Stimulated activated CD8-positive, alpha-beta memory T cell treated with anti-CD3 and anti-CD28 coated beads, Interleukin-4, amount 100 ng/mL, for 48 hours (primary cell): ENCODE measurements around the gene MED27.
A peak's percentile ranks its signal among the peaks of the same experiment; 100 is the strongest.

Experiments used
- DNase-seq: peaks from one replicate; pipeline ENCODE4 v3.0.0-alpha.2; 2020

Gene MED27

GRCh38 chr9:131912671-131913070, 167.0 kb downstream of the MED27 start:
- DNase-seq: no peak

GRCh38 chr9:131912069-131912468, 167.6 kb downstream of the MED27 start:
- DNase-seq: no peak

- no peak for DNase-seq
Observed at GRCh38 chr9:131910572-131910971, 169.1 kb downstream of the MED27 start.

GRCh38 chr9:131905144-131905543, 174.5 kb downstream of the MED27 start:
- DNase-seq: no peak

- DNase-seq: no peak
Observed at GRCh38 chr9:131899296-131900228, 180.1 kb downstream of the MED27 start.

- DNase-seq: no peak
Observed at GRCh38 chr9:131892902-131893500, 186.7 kb downstream of the MED27 start.

GRCh38 chr9:131892162-131892707, 187.4 kb downstream of the MED27 start:
- DNase-seq: no peak

GRCh38 chr9:131891598-131891997, 188.1 kb downstream of the MED27 start:
- no peak for DNase-seq

GRCh38 chr9:131889437-131890251, 190.0 kb downstream of the MED27 start:
- no peak for DNase-seq

GRCh38 chr9:131888923-131889322, 190.7 kb downstream of the MED27 start:
- DNase-seq: no peak

- no peak for DNase-seq
Observed at GRCh38 chr9:131887680-131888079, 192.0 kb downstream of the MED27 start.

- DNase-seq: no peak
Observed at GRCh38 chr9:131886826-131887225, 192.8 kb downstream of the MED27 start.

GRCh38 chr9:131885144-131885609, 194.5 kb downstream of the MED27 start:
- no peak for DNase-seq

GRCh38 chr9:131884222-131884621, 195.4 kb downstream of the MED27 start:
- DNase-seq: no peak

GRCh38 chr9:131880833-131881583, 198.7 kb downstream of the MED27 start:
- DNase-seq: no peak

GRCh38 chr9:131879911-131880290, 199.8 kb downstream of the MED27 start:
- DNase-seq: no peak

- no peak for DNase-seq
Observed at GRCh38 chr9:131879181-131879910, 200.3 kb downstream of the MED27 start.

GRCh38 chr9:131876486-131876885, 203.2 kb downstream of the MED27 start:
- DNase-seq: no peak

GRCh38 chr9:131875828-131876485, 203.7 kb downstream of the MED27 start:
- DNase-seq: peak; percentile 30

GRCh38 chr9:131874916-131875670, 204.6 kb downstream of the MED27 start:
- DNase-seq: no peak
